Stimulated activated CD4-positive, alpha-beta T cell treated with anti-CD3 and anti-CD28 coated beads, Interleukin-2, amount 100 ng/mL, for 24 hours (primary cell): ENCODE data around the gene ABHD2.

Experiments used
- DNase-seq, 2 donors: peaks; one replicate each; pipeline ENCODE4 v3.0.0-alpha.2; 2020

The ABHD2 gene

DNA sequence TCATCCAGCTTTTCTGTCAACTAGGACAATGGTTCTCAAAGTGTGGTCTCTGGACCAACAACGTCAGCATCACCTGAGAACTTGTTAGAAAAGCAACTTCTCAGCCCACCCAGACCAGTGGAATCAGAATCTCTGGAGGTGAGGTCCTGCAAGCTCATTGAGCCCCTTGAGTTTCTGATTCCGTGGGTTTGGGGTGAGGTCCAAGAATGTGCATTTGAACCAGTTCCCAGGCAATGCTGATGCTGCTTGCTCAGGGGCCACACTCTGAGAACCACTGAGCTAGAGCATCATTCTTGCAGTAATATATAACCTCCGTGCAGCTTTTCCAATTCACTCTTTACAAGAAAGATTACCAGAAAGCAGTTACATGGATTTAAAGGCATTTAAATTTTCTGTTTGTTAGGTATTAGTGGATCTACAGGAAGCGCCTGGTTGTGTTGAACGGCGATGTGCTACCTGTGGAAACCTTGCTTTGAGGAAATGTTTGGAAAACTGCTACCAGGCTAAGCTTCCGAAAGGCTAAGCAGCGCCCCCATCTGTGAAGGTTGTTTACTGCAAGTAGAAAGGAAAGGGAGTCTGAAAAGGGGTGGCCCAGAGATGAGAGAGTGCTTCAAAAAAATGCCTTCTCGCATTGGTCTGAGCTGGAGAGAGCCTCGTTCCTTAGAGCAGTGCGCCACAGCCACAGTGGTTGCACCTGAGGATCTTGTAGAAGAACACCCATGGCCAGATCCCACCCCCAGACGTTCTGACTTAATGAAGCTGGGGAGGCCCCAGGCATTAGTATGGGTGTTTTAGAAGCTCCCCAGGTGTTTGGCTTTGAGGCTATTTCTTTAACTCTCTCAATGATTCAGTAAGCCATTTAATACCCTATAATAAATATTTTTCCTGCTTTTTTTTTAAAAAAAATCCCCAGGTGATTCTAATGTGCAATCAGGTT, 83.1 kb downstream of the ABHD2 start:
- peak; percentile 40 to 50 for DNase-seq

DNA sequence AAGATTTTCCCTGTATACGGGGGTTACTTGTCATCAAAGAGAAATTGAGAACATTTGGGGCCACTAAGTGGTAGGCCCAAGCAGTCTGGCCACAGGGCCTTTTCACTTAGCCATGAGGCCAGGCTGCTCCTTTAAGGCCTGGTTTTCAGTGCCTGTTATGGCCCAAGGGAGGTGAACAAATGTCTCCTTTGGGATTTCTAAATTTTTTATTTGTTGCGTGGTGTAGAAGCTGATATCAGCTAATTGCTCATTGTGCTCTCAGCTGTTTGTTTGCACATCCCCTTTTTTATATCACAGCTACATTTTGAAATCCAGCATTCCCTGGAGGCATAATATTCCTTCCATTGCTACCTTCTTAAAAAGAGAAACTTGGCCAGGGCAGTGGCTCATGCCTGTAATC, 84.7 kb downstream of the ABHD2 start:
- no peak for DNase-seq

DNA sequence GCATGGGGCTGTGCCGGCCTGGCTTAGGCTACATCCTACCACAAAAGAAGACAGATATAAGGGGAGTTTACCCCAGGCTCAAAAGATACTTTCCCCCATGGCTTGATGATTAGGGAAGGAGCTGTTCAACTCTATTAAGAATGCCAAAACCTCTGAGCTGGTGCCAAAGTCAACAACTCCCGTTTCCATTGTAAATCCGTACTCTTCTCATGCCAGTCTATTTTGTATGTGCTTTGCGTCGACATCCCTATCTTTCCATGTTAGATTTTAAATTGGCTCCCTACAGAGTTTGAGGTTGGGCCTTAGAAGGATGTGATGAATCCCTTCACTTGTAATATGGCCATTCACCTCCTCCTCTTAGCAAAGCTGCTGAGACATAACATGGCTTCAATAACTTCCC, 86.2 kb downstream of the ABHD2 start:
- no peak for DNase-seq

DNA sequence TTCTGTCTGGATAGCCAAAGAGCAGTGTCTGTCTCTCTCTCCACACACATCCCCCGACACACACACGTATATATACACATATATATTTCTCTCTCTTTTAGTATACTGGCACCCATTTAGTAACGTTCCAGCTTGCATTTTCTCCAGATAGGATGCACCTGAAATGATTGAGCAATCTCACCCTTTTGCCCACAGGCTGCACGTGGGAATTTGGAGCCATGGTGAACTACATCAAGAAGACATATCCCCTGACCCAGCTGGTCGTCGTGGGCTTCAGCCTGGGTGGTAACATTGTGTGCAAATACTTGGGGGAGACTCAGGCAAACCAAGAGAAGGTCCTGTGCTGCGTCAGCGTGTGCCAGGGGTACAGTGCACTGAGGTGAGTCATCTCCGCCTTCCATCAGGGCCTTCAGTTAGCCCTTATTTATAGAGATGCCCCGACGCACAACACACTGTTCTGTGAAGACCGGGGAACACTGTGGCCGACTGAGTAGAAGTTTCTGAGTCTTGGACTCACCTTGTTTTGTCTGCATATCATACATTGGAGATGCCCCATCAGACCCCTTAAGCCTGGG, 87.4 kb downstream of the ABHD2 start:
- DNase-seq, result no peak

DNA sequence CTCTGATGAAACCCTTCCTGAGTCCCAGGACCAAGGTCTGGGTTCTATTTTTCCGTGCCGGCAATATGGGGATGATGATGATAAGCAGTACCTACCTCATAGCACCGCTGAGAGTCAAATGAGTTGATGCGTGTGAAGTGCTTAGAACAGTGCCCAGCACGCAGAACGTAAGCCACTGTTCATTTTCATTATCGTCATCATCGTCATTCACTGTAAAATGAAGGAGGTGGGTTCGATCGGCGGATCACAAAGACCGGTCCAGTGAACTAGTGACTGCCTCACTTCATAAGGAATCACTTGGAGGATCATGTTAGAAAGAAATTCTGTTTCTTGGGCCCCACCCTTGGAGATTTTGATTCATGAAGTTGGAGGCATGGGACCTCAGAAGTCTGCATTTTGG, 88.9 kb downstream of the ABHD2 start:
- no peak for DNase-seq

DNA sequence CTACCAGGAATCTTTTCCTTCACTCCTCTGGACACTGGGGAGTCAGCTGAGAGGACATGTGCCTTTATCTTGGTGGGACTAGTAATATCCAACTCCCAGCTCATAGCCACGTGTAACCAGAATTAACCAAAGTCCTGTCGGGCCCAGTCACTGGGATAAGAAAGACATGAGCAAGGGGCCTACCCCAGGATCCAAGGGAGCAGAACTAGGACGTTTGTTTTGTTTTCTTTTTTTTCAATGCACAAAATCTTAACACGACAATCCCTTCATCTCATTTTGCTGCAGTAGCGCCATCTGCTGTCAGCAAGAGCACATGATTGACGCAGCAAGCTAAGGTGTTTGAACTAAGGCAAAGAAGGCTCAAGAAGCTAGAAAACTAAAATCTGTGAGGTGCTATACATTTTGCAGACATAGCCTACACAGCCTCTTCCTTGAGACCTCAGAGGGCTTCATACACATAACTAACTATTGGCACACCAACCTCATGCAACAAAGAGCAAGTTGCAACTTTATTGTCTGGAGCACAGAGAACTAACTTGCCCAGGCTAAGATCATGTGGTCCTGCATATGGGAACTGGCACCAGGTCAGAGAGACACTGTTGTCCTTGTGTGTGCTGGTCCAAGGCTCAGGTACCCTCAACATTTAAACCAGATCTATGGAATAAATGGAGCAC, 89.5 kb downstream of the ABHD2 start:
- peak; percentile 71 to 75 for DNase-seq

DNA sequence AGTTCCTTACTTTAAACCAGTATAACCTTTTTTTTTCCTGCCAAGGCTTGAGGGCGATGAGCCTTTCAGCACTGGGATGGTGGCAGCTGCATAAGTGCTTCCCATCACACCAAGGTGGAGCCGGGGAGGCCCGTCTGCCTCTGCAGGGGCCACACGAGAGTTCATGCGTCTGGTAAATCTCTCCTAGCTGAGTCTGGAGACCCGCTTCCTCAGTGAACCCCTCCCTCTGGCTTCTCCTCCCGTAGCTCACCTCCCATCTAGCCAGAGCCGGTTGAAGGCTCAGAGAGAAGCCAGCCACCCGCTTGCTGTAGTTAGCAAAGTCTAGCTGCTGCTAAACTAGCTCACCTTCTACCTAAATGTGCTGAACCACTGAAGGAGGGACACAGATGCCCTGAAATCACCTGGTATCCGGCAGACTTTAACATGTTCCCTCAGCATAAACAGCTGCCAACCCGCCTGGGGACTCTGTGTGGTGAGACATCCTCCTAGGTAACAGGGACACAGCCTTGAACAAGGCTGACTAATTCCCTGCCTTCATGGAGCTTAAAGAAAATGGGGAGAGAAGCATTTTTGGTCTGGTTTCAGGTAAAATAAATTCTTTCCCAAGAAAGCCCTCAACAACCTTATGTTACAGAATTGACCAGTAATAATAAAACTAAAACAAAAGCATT, 90.2 kb downstream of the ABHD2 start:
- no peak for DNase-seq

DNA sequence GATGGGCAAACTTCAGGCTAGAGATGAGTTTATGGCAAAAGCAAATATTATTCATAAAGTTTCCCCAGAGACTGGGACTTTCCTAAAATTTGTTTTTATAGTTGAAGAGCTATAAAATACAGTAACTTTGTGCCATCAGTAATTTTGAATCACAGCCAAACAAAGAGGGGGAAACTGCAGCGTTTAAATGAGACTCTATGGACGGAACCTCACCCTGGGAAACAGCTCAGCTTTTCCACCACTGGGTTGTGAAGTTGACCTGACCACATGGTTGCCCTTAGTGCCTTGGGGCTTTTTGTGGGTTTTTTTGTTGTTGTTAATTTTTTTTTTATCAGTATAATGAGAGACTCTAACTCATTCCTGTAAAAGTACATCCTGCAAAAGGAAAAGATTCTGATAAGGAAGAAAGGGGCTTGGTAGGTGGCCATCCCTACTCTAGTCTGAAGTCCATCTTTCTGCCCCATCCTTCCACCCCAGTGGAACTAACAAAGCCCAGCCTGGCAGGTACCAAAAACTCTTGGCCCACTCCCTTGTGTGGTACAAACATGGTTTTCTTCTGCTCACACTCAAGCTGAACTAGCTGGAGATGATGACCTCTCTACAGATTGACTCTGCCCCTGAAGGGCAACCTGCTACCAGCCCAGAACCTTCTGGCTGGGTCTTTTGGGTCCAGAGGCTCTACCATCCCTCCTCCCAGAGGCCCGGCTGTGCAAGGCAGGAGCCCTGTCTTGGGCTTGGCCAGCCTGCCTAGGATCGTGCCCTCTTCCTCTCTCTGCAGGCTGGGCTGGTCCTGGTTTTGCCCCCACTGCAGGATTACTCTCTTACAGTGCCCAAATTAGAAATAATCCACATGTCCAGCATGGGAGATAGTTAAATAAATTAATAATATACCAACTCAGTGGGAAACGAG, 92.0 kb downstream of the ABHD2 start:
- peak; percentile 60 to 62 for DNase-seq

DNA sequence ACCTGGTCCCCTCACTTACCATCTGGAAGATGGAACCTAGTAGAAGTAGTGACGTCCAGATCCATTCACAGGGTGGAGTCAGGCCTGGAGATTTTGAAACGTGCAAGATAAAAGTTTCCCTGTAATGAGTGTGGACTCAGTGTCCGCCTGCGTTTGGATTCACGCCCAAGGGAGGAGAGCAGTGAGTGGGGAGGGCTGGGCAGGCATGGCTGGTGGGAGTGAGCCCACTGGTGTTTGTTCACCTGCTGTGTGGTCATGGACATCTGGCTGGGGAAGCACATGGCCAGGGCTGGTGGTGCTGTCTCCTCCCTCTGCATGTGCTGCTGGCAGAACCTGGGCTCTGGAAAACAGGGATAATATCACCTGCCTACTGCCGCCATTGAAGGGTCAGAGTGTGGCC, 96.1 kb downstream of the ABHD2 start:
- DNase-seq, result no peak

DNA sequence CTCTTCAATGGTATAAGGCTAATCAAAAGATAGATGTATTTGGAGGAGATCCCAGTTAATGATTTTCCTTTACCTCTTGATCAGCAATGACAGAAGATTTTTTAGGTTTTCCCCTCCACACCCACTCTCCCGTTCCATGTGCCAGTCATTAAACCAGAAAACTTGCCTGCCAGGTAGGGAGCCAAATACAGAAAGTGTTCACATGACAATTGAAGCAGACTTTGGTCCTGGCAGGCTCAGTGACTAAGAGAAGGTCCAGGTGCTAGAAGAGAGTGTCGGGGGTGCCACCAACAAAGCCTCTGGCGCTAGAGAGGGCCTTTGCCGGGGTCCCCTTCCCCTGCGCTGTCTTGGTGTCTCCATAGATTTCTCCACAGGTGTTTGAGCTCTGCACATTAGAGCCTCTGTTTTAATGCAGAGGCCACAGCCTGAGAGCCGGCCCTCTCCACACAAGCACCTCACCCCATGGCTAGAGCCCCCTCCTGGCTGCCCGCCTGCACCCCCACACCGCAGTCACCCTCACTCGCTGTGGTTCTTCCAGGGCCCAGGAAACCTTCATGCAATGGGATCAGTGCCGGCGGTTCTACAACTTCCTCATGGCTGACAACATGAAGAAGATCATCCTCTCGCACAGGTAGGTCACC, 96.8 kb downstream of the ABHD2 start:
- DNase-seq, result no peak

DNA sequence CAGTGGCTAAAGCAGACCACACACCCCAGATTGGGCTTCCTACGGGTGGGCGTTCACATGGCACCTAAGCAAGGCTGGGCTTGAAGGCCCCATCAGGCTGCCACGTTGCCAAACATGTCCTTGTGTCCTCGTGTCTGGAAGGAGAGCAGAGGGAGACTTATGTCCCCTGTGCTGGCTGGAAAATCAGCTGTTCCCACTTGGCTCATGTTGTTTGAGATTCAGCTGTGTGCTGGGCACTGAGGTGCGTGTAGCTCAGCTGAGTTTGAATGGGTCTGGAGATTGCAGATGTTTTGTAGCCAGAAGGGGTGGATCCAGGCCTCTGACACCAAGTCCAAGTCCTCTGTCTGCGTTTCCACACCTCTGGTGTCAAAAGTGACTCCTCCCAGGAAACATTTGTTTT, 98.5 kb downstream of the ABHD2 start:
- DNase-seq, result no peak

DNA sequence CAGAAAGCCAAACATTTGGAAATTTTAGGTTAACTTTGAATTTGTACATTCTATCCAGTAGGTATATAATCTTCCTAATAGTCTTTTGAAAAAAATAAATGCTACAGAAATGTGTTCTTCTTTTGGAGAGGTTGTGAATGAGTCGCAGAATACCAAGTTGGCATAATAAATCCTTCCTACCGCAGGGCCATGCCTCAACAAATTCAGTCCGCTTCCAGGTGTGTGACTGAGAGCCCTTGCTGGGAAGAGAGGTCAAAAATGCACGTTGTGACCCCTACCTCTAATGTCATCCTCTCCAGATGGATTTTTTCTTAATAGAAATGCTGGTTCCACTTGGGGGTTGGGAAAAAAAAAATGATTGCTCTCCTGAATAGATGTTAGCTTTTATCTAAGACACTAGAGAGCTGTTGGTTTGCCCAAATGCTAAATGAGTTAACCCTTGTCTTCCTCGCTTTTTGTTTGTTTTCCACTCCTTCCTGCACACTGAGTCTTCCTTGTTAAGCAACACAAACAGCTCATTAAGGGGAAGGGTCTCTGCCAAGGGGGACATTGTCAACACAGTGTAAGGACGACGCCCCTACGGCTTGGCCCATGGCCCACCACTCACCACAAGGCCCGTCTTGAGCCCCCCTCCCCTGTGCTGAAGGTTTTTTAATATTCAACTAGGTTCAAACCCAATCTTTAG, 99.2 kb downstream of the ABHD2 start:
- no peak for DNase-seq

DNA sequence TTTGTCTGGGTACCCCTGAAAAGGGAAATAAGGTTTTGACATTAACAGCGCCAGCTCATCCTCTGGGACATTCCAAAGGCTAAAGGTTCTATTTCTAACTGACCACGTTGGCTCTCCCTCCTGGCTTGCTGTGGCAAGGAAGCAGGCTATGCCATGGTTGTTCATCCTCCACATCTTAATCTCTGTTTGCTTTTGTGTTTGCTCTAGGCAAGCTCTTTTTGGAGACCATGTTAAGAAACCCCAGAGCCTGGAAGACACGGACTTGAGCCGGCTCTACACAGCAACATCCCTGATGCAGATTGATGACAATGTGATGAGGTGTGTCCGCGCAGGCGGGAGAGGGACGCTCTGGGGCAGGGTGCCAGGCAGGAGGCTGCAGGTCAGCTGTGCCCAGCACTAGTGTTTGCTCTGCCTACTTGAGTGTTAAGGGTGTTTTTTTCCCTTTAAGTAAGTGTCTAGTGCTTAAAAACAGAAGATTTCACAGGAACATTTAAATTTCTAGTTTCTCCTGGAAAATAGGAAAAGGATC, 99.8 kb downstream of the ABHD2 start:
- no peak for DNase-seq

DNA sequence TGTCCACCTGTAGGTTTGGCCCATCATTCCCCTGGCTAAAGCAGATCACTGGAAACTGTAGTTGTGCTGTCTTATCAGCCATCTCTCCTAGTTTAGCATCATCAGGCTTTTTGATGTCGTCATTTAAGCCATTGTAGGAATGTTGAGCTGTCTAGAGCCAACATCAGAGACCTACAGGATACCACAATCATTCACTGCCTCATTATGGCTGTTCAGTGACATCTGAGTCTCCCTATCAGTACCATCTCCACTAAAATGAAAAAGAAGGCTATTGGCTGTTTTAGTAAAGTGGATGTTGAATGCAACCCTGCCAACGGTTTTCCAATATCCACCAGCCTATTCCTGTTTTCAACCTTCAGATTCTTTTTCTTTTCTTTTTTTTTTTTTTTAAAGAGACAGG, 103.9 kb downstream of the ABHD2 start:
- no peak for DNase-seq

DNA sequence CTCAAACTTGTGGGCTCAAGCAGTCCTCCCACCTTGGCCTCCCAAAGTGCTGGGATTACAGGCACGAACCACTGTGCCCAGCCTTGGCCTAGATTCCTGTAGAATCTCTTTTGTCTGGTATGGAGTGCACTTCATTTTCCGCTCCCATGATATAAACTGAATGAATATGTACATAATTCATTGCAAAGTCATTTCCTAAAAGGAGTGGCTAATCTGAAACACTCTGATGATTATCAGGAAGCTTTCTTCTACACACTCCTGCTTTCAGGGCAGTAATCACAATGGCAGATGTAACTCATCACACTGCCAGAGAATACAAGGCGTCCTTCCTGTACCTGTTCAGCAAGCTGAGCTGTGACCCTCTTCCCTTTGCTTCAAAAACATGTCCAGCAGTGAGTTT, 104.5 kb downstream of the ABHD2 start:
- DNase-seq, result no peak

DNA sequence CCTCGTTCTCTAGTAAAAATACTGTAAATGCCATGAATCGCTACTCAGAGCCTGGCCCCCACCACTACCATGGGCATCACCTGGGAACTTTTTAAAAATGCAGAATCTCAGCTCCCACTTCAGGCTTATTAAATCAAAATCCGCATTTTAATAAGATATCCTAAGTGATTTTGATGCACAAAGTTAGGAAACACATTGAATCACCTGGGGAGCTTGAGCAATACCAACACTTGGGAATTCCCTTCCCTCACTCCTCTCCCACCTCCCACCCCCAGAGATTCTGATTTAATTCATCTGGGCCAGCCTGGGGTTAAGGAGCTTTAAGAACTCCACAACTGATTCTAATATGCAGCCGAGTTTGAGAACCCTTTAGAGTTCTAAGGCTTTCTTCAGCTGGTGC, 106.4 kb downstream of the ABHD2 start:
- DNase-seq, result no peak

DNA sequence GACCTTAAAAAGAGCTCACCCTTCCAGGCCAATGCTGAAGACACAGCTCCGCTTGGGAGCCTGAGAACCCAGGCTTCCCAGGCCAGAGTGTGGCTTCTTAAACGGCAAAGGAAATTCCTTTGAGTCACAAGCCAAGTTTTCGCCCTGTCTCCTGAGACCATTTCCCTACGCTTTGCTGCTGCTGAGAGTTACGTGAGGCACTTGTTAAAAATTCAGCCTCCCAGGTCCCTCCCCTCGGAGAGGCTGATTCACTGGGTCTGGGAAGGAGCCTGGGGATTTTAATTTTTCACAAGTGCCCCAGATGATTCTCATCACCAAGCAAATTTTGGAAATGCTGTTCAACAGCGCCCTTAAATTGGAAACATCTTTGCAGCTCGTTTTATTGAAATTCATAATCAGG, 107.6 kb downstream of the ABHD2 start:
- no peak for DNase-seq

DNA sequence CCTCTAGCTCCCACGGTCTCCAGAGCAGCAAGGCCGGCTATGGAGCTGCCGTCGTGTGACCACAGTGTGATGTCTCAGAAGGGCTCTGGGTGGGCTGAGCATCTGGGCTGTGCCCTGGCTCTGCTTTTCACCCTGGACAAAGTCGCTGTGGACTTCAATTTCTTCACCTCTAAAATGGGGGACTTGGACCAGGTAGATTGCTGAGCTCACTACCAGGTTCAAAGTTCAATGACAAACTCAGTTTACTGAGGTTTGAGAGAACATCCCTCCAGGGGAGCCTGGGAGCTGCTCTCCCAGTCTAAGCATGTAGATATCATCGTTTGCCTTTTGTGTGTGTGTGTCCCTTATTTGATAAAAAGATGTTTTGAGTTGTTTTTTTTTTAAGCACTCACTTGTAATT, 108.0 kb downstream of the ABHD2 start:
- DNase-seq, result no peak

DNA sequence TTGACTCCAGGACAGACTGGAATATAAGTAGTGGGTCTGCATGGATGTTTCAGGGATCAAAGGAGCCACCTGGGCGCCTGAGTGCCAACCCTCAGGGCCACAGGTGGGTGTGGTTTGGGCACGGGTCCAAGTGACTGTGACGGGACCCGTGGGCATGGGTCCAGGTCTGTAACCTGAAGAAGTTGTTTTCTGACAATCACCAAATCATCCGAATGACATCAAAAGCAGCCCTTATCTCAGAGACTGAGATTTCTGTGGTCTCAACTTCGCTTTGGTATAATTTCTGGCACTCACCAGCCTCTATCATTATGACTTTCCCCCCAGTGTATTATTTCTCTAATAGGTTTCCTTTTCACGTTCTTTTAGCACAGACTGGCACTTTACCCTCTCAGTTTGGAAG, 108.7 kb downstream of the ABHD2 start:
- DNase-seq, result peak; percentile 46 to 64

DNA sequence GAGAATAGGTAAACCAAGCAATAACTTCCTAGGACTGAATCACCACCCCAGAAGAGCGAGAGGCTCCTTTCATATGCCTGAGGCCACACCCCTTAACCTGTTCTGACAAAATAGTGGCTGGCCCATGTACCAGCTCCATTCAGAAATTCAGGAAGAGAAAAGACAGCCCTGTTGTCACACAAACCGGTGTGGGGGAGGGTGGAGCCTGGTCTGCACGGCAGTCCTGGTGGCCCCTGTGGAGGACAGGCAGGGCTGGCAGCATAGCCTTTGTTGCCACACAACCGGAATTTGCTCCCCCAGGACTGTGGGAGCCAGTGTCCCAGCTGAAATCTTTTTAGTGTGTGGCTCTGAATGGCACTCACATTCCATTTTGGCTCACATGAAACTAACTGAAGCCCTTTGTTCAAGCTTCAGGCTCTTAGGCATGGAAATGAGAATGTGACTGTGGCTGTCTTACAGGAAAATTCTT, 109.3 kb downstream of the ABHD2 start:
- no peak for DNase-seq

DNA sequence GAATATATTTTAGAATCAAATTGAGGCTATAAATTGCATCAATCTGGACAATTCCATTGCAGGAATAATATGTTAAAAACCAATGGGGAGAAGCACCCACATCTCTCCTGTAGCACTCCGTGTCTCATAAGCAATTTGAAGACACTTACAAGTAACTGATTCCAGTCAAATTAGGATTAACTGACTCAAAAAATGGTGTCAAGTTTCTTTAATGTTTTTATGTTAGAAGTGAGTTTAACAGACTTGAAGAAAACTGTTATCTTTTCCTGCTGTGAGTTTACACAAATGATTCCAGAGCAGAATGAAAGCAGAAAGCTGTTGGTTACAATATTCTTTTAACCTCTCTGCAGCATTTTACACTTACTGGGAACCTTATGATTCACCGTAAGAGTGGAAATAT, 109.9 kb downstream of the ABHD2 start:
- no peak for DNase-seq
